ENCODE data around the gene ATF7. TPM values are rescaled to one million over a fixed set of nuclear protein-coding genes. Genes with fewer than 3 reads are reported as not detected.

Gene ATF7
- total and polyA plus RNA-seq, 9 of the 15 experiments (the other 6 are each of a cell fraction or from before 2014, with no cell fraction given): 10.6 to 30.4 (median 20.7) TPM

DNA sequence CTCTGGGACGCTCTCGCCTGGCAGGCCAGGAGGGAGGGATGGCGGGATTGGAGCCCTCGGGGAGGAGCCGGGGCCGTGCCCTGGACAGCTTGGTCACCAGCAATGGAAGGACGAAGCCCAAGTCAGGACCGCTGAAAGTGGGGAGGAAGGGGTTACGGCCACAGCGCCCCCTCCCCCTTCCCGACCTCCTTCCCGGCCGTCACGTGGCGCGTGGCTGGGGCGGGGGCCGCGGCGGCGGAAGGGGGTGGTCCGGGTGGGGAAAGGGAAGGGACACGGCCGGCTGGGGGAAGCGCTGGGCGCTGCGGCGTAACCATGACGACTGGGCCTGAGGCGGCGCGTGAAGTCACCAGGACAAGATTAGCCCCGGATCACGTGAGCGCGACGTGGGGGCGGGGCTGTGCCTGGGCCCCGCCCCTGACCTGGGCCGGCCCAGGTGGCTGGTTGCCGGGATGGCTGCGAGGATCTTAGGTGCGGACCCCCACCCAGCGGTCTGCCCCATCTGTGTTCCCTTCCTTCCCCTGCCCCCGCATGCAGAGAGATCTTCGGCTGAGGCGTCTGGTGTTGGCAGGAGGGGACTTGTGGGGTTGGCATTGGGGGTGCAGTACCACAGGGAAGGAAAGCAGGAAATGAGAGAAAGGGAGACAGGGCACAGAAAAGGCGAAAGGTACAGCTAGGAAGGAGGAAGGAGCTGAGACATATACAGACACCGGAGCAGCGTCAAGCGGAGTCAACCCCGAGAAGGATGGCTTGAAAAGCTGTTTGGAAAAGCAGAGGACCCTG, 133.2 kb downstream of the ATF7 start (continued):
- TF ChIP-seq, protein P1, sequence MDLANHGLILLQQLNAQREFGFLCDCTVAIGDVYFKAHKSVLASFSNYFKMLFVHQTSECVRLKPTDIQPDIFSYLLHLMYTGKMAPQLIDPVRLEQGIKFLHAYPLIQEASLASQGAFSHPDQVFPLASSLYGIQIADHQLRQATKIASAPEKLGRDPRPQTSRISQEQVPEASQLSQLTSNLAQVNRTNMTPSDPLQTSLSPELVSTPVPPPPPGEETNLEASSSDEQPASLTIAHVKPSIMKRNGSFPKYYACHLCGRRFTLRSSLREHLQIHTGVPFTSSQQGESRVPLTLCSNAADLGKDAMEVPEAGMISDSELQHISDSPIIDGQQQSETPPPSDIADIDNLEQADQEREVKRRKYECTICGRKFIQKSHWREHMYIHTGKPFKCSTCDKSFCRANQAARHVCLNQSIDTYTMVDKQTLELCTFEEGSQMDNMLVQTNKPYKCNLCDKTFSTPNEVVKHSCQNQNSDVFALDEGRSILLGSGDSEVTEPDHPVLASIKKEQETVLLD (IDR thresholded peaks at IDR 0.05): no peak
- TF ChIP-seq NCOR1 (IDR thresholded peaks at IDR 0.05) (no peak), KLF6 (CRISPR knock-in tag; IDR thresholded peaks at IDR 0.05; ENCODE audit: borderline replicate concordance) (no peak), RBFOX2 (IDR thresholded peaks at IDR 0.05; ENCODE audit: low read depth, low read length) (peak; percentile 58), RB1 (IDR thresholded peaks at IDR 0.05; ENCODE audit: low read depth) (peak; percentile 51; the same call in 1 of the 2 replicates), ZEB2 (IDR thresholded peaks at IDR 0.05) (peak; percentile 52; the same call in 1 of the 2 replicates), FUS (optimal IDR thresholded peaks at IDR 0.05; ENCODE audit: low read depth, low read length) (no peak), ESRRA (IDR thresholded peaks at IDR 0.05; ENCODE audit: borderline replicate concordance, low read depth) (no peak), JUND (IDR thresholded peaks at IDR 0.05; ENCODE audit: borderline replicate concordance, low read depth, low read length) (peak; percentile 82), JUND (tag; IDR thresholded peaks at IDR 0.05; ENCODE audit: borderline replicate concordance, low read depth, low read length) (peak; percentile 68; the same call in 1 of the 3 replicates), ATF7 (IDR thresholded peaks at IDR 0.05) (peak; percentile 86)
- TF ChIP-seq, protein P2, sequence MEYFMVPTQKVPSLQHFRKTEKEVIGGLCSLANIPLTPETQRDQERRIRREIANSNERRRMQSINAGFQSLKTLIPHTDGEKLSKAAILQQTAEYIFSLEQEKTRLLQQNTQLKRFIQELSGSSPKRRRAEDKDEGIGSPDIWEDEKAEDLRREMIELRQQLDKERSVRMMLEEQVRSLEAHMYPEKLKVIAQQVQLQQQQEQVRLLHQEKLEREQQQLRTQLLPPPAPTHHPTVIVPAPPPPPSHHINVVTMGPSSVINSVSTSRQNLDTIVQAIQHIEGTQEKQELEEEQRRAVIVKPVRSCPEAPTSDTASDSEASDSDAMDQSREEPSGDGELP (CRISPR knock-in tag; IDR thresholded peaks at IDR 0.05; ENCODE audit: borderline replicate concordance): peak; percentile 65; the same call in 1 of the 2 replicates
- TF ChIP-seq, protein P3, sequence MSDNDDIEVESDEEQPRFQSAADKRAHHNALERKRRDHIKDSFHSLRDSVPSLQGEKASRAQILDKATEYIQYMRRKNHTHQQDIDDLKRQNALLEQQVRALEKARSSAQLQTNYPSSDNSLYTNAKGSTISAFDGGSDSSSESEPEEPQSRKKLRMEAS (CRISPR knock-in tag; IDR thresholded peaks at IDR 0.05): peak; percentile 7; the same call in 1 of the 2 replicates

All from K562 (cell line).